ENCODE data around the gene CLDN6.

CLDN6 gene

GRCh38 chr16:3017344-3017743 lies 639 bp downstream of the CLDN6 start:
- Histone ChIP-seq H3F3A (ENCODE audit: control insufficient read depth, insufficient read depth) (peaks cover 9% of the 10 kb centered on the region; the same call in 1 of the 2 replicates), H3K4me2 (ENCODE audit: low read length) (no peak overlapping the region), H4K20me1 (ENCODE audit: control insufficient read depth, insufficient read depth, low read depth, low read length) (no peaks in the 10 kb centered on the region)

GRCh38 chr16:3015865-3016521 lies 2.0 kb downstream of the CLDN6 start:
- no peaks in the 10 kb centered on the region for H3K9me2 ChIP-seq (replicated peaks; ENCODE audit: control insufficient read depth, low read length)
- H3K9me3 ChIP-seq (ENCODE audit: control insufficient read depth, insufficient read depth, low read length) = no peaks in the 10 kb centered on the region
- no peaks in the 10 kb centered on the region for H3F3A ChIP-seq (ENCODE audit: control insufficient read depth, insufficient read depth)
- no peak overlapping the region for H3K4me2 ChIP-seq (ENCODE audit: low read length)
- H4K20me1 ChIP-seq (ENCODE audit: control insufficient read depth, insufficient read depth, low read depth, low read length) = no peaks in the 10 kb centered on the region
- no peak overlapping the region for H3K27ac ChIP-seq (ENCODE audit: low read depth, low read length)
- H3K36me3 ChIP-seq (ENCODE audit: control insufficient read depth, low read length) = no peaks in the 10 kb centered on the region
- TF ChIP-seq CTCF (IDR thresholded peaks at IDR 0.05; ENCODE audit: low read depth, low read length, poor library complexity, severe bottlenecking) = no peak
- H3K4me3 ChIP-seq (ENCODE audit: low read length) = no peak overlapping the region
- peaks cover 8% of the 10 kb centered on the region for H3K27me3 ChIP-seq (ENCODE audit: control insufficient read depth, low read length)
- peaks cover 11% of the 10 kb centered on the region for H3K4me1 ChIP-seq (ENCODE audit: control insufficient read depth, low read length)
- no peaks in the 10 kb centered on the region for H3K79me2 ChIP-seq (ENCODE audit: control insufficient read depth, low read length)

More at GRCh38 chr16:3017344-3017743, 639 bp downstream of the CLDN6 start:
- Histone ChIP-seq H3K27ac (ENCODE audit: low read depth, low read length) (no peak overlapping the region), H3K9me2 (replicated peaks; ENCODE audit: control insufficient read depth, low read length) (no peaks in the 10 kb centered on the region), H3K36me3 (ENCODE audit: control insufficient read depth, low read length) (no peaks in the 10 kb centered on the region), H3K79me2 (ENCODE audit: control insufficient read depth, low read length) (no peaks in the 10 kb centered on the region), H3K27me3 (ENCODE audit: control insufficient read depth, low read length) (no peaks in the 10 kb centered on the region; the same call in 1 of the 2 replicates), H3K9me3 (ENCODE audit: control insufficient read depth, insufficient read depth, low read length) (no peaks in the 10 kb centered on the region), H3K4me3 (ENCODE audit: low read length) (no peak overlapping the region), H3K4me1 (ENCODE audit: control insufficient read depth, low read length) (peaks cover 23% of the 10 kb centered on the region)
- TF ChIP-seq CTCF (IDR thresholded peaks at IDR 0.05; ENCODE audit: low read depth, low read length, poor library complexity, severe bottlenecking) = no peak
- TF ChIP-seq EZH2phosphoT487 (IDR thresholded peaks at IDR 0.05; ENCODE audit: borderline replicate concordance, low read length) = no peak

- no peaks in the 10 kb centered on the region for H4K20me1 ChIP-seq (ENCODE audit: control insufficient read depth, insufficient read depth, low read depth, low read length)
- no peaks in the 10 kb centered on the region for H3K79me2 ChIP-seq (ENCODE audit: control insufficient read depth, low read length)
- H3K9me3 ChIP-seq (ENCODE audit: control insufficient read depth, insufficient read depth, low read length) = no peaks in the 10 kb centered on the region
- H3F3A ChIP-seq (ENCODE audit: control insufficient read depth, insufficient read depth) = no peaks in the 10 kb centered on the region
- TF ChIP-seq EZH2phosphoT487 (IDR thresholded peaks at IDR 0.05; ENCODE audit: borderline replicate concordance, low read length) = no peak
- TF ChIP-seq CTCF (IDR thresholded peaks at IDR 0.05; ENCODE audit: low read depth, low read length, poor library complexity, severe bottlenecking) = no peak
- H3K4me1 ChIP-seq (ENCODE audit: control insufficient read depth, low read length) = peaks cover 3% of the 10 kb centered on the region; the same call in 1 of the 2 replicates
- H3K4me2 ChIP-seq (ENCODE audit: low read length) = no peak overlapping the region
- no peaks in the 10 kb centered on the region for H3K9me2 ChIP-seq (replicated peaks; ENCODE audit: control insufficient read depth, low read length)
- no peak overlapping the region for H3K27ac ChIP-seq (ENCODE audit: low read depth, low read length)
- H3K27me3 ChIP-seq (ENCODE audit: control insufficient read depth, low read length) = peaks cover 11% of the 10 kb centered on the region
- no peak overlapping the region for H3K4me3 ChIP-seq (ENCODE audit: low read length)
- no peaks in the 10 kb centered on the region for H3K36me3 ChIP-seq (ENCODE audit: control insufficient read depth, low read length)
Measured at GRCh38 chr16:3014971-3015370, 3.0 kb downstream of the CLDN6 start.
